ENCODE measurements around the gene XAB2.
"Not testable (repeated sequence)": the region's sequence is repeated elsewhere in the genome, so short reads cannot be mapped to it uniquely, and the experiment has no call there.

Gene XAB2

DNA sequence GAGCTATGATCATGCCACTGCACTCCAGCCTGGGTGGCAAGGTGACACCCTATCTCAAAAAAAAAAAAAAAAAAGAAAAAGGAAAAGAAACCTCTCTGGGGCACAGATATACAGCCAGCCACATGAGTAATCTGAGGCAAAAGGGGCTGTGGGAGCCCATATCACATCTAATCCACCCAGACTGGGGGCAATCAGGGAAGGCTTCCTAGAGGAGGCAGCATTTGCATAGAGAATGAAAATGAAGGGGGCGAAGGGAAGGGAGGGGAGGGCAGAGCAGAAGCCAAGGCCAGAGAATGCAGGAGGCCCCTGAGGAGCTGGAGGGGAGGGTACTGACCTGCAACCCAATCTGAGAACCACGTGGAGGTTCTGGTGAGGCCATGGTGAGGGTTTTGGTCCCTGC lies 20.8 kb upstream of the XAB2 start:
- in situ Hi-C loops (cut with HindIII; ENCODE audit: low sequenced_read_pairs) = no loop called here

DNA sequence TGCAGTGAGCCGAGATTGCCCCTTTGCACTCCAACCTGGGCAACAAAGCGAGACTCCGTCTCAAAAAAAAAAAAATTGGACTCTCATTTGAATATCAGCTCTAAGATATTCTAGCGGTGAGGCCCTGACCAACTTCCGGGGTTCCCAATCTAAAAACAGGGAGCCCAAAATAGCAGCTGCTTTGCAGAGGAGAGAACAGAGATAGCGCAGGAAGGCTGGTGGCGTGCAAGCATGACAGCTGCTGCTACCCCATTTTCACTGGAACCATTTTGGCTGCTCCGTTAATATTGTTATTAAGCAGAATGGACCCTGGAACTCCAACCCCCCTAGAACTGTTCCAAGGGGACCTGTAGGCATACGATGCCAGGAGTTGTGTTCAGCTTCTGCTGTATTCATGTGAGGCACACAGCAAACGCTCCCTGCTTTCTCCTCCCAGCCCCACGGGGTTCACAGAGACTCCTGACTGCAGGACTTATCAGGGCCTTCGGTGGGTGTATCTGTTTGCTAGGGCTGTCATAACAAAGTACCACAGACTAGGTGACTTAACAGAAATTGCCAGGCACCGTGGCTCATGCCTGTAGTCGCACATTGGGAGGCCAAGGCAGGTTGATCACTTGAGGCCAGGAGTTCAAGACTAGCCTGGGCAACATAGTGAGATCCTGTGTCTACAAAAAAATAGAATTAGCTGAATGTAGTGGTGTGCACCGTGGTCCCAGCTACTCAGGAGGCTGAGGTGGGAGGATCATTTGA lies 19.1 kb upstream of the XAB2 start:
- in situ Hi-C loops (cut with HindIII; ENCODE audit: low sequenced_read_pairs) = no loop called here

DNA sequence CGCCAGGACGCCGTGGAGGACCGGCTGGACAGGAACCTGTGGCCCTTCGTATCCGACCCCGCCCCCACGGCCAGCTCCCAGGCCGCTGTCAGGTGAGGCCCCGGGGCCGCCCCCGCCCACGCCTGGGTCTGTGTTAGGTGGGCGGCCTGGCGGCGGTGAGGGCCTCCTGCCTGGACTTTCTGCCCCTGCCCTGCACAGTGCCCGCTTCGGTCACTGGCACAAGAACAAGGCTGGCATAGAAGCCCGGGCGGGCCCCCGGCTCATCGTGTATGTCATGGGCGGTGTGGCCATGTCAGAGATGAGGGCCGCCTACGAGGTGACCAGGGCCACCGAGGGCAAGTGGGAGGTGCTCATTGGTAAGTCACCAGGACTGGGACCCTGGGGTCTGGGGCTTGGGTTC lies 17.8 kb upstream of the XAB2 start:
- in situ Hi-C loops (cut with HindIII; ENCODE audit: low sequenced_read_pairs) = no loop called here

DNA sequence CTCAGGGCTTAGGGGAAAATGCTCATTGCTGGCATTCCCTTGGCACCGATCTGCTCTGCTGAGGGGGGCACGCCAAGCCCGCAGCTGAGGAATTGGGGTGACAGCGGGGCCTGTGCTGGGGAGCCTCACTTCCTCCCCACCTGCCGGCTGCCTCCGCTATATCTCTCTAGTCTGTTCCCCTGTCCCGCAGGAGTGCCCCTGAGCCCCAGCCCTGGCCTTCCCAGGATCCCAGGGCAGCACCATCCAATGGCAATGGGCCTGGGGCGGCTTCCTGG lies 17.0 kb upstream of the XAB2 start:
- in situ Hi-C loops (cut with HindIII; ENCODE audit: low sequenced_read_pairs) = no loop called here

DNA sequence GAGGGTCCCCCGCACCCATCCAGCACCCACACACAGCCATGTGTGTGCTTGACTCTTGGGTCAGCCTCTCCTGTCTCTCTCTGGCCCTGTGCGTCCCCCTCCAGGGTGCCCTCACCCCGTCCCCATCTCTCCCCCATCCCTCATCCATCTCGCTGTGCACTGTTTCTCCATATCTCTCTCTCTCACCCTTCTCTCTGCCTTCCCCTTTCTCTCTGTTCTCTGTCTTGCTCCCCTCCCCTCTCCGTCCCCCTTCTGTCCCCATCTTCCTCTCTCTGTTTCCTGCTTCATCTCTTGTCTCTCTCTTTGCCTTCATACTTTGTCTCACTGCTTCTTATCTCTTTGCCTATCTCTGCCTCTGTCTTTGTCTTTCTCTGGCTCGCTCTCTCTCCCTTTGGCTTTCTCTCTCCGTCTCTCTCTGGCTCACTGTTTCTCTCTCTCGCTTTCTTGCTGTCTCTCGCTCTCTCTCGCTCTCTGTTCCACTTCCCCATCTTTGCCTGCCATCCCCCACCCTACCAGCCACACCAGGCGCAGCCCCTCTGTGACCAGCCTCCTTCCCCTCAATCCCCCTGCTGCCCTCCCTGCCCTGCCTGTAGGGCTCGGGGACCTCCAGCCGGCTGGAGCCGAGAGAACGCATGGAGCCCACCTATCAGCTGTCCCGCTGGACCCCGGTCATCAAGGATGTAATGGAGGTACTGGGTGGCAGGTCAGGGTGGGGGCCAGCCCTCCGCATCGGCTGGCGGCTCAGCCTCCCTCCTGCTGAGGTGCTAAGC lies 16.5 kb upstream of the XAB2 start:
- in situ Hi-C loops (cut with HindIII; ENCODE audit: low sequenced_read_pairs) = no loop called here

DNA sequence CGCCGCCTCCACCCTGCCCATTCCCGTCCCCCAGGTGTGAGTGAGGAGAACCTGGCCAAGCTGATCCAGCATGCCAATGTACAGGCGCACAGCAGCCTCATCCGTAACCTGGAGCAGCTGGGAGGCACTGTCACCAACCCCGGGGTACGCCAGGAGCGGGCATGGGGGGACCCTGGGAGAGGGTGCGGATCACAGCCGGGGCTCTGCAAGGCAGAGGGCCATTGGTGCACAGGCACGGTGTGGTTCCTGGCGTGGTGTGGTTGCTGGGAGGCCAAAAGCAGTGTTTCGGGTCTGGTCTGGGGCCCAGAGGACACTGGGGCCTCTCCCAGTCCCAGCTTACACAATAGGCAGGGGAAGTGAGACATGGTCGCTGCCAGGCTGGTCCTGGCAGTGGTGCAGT lies 15.8 kb upstream of the XAB2 start:
- in situ Hi-C loops (cut with HindIII; ENCODE audit: low sequenced_read_pairs) = no loop called here

DNA sequence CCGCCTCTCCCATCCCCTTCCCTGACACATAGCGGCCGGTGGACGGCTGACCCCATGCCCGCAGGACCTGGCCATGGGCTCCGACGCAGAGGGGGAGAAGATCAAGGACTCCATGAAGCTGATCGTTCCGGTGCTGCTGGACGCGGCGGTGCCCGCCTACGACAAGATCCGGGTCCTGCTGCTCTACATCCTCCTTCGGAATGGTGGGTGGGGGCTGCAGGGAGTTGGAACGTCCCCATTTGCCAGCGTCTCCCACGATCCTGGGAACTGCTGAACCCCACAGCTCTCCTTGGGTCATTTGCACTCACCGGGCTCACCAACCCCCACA lies 15.2 kb upstream of the XAB2 start:
- in situ Hi-C loops (cut with HindIII; ENCODE audit: low sequenced_read_pairs) = no loop called here

DNA sequence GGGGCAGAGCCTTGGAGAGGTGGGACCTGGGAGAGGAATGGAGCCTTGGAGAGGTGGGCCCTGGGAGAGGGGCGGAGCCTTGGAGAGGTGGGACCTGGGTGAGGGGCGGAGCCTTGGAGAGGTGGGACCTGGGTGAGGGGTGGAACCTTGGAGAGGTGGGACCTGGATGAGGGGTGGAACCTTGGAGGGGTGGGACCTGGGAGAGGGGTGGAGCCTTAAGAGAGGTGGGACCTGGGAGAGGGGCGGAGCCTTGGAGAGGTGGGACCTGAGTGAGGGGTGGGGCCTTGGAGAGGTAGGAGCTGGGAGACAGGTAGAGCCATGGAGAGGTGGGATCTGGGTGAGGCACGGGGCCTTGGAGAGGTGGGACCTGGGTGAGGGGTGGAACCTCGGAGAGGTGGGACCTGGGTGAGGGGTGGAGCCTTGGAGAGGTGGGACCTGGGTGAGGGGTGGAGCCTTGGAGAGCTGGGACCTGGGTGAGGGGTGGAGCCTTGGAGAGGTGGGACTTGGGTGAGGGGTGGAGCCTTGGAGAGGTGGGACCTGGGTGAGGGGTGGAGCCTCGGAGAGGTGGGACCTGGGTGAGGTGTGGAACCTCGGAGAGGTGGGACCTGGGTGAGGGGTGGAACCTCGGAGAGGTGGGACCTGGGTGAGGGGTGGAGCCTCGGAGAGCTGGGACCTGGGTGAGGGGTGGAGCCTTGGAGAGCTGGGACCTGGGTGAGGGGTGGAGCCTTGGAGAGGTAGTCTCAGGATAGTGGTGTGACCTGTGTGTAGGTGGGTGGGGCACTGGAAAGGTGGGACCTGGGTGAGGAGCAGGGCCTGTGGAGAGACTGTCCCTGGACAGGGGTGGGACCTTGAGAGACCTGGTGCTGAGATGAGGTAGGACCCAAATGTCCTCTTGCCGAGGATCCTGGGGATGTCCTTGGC lies 14.5 kb upstream of the XAB2 start:
- in situ Hi-C loops (cut with HindIII; ENCODE audit: low sequenced_read_pairs) = not testable (repeated sequence)

DNA sequence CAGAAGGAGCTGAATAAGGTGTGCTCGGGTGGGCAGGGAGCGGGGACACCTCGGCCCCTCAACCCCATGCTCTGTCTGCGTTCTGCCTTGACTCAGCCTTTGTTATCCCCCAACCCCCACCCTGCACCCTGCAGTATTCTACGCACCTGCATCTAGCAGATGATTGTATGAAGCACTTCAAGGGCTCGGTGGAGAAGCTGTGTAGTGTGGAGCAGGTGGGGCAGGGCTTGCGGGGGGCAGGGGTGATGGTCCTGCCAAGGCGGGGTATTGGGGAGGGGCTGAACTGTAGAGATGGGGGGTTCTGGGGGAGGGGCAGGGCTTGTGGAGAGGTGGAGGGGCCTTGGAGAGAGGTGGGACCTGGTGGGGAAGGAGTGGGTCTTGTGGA lies 13.7 kb upstream of the XAB2 start:
- in situ Hi-C loops (cut with HindIII; ENCODE audit: low sequenced_read_pairs) = no loop called here

DNA sequence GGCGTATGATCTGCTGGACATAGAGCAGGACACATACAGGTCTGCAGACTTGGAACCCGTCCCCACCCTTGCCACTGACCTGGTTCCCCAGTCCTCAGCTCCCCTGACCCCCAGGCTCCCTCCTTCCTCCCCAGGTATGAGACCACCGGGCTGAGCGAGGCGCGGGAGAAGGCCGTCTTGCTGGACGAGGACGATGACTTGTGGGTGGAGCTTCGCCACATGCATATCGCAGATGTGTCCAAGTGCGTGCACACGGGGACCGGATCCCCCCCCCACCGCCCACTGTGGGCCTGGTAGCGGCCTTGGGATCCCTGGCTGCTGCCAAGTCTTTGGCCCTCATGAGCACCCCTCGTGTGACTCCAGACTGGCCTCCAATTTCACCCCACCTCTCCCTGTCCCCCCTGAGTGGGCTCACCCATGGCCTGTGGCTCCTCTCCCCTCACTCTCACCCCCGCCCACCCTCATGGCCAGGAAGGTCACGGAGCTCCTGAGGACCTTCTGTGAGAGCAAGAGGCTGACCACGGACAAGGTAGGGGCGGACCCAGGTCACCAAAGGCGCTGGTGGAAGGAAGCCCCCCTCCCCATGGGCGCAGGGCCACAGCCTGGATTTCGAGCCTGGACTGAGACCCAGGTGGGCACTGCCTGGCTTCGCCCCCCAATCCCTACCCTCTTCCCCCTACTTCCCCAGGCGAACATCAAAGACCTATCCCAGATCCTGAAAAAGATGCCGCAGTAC lies 13.1 kb upstream of the XAB2 start:
- in situ Hi-C loops (cut with HindIII; ENCODE audit: low sequenced_read_pairs) = no loop called here

DNA sequence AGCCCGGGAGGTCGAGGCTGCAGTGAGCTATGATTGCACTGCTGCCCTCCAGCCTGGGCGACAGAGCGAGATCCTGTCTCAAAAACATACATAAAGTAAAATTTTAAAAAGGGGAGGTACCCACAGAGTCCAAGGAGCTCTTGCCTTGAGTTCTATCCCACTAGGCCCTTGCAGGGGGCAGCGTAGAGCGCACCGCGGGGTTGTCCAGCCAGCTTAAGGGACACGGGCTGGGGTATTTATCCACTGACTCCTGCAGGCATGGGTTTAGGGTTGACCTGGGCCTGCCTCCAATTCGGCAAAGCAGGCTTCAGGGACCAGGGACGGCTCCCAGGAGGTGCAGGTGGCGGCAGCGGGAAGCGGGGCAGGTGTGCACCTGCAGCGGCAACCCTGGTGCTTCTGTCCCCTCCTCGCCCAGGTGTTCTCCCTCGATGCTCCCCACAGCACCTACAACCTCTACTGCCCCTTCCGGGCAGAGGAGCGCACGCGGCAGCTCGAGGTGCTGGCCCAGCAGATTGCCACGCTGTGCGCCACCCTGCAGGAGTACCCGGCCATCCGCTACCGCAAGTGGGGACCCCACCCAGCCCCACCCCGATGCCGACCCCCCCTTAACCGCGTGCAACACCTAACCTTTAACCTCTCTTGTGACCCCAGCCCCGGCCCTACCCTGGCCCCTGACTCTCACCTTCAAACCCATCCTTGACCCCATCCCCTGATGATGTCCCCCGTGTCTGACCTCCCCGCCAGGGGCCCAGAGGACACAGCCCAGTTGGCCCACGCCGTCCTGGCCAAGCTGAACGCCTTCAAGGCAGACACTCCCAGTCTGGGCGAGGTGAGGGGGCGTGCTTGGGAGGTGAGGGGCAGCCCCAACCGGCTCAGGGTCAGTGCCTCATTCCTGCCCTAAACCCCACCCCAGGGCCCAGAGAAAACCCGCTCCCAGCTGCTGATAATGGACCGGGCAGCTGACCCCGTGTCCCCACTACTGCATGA lies 12.2 kb upstream of the XAB2 start:
- in situ Hi-C loops (cut with HindIII; ENCODE audit: low sequenced_read_pairs) = no loop called here

DNA sequence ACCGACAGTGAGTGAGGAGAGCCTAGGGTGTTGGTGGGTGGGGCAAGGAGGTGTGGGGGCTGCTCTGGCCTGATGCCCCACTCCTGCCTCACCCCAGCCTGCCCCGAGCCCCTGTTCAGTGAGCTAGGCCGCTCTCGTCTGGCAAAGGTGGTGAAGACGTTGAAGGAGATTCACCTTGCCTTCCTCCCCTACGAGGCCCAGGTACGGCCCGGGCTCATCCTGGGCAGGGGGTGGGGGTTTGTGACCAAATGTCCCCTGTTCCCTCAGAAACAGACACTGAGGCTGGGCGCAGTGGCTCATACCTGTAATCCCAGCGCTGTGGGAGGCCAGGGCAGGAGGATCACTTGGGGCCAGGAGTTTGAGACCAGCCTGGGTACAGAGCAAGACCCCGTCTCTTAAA lies 11.5 kb upstream of the XAB2 start:
- in situ Hi-C loops (cut with HindIII; ENCODE audit: low sequenced_read_pairs) = no loop called here

DNA sequence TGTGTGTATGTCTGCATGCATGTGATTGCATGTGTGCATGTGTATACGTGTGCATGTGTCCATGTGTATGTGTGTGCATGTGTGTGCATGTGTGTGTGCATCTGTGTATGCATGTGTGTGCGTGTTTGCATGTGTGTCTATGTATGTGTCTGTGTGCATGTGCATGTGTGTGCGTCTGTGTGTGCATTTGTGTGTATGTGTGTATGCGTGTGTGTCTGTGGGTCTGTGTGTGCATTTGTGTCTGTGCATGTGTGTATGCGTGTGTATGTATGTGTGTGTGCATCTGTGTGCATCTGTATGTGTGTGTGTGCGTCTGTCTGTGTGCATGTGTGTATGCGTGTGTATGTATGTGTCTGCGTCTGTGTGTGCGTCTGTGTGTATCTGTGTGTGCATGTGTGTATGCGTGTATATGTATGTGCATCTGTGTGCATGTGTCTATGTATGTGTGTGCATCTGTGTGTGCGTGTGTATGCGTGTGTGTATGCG lies 10.6 kb upstream of the XAB2 start:
- in situ Hi-C loops (cut with HindIII; ENCODE audit: low sequenced_read_pairs) = no loop called here

DNA sequence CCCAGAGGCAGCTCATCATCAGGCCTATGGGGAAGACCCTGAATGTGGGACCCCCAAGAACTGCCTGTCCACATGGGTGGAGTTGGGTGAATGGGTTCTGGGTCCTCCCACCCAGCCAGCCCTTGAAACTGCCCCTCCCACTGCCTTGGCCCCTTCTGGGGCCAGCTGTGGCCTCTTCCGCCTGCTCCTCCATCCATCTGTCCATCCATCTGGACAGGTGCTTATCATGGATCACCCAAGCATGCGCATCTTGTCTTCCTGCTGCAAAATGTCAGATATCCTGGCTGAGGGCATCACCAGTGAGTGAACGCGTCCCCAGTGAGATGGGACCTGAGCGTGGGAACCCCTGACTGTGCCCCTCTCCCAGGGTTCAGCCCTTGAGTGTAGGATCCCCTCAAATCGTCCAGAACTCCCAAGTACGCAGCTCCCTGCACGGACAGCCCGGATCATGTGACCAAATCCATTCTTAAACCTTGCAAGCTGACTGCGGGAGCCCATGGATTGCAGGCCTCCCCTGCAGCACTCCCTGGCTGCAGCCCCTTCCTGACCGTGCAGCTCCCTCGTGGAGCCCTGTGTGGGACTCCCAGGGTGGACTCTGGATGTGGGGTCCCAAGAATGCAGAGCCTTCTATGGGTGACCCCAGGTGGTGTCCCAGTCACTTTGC lies 9.6 kb upstream of the XAB2 start:
- in situ Hi-C loops (cut with HindIII; ENCODE audit: low sequenced_read_pairs) = no loop called here

DNA sequence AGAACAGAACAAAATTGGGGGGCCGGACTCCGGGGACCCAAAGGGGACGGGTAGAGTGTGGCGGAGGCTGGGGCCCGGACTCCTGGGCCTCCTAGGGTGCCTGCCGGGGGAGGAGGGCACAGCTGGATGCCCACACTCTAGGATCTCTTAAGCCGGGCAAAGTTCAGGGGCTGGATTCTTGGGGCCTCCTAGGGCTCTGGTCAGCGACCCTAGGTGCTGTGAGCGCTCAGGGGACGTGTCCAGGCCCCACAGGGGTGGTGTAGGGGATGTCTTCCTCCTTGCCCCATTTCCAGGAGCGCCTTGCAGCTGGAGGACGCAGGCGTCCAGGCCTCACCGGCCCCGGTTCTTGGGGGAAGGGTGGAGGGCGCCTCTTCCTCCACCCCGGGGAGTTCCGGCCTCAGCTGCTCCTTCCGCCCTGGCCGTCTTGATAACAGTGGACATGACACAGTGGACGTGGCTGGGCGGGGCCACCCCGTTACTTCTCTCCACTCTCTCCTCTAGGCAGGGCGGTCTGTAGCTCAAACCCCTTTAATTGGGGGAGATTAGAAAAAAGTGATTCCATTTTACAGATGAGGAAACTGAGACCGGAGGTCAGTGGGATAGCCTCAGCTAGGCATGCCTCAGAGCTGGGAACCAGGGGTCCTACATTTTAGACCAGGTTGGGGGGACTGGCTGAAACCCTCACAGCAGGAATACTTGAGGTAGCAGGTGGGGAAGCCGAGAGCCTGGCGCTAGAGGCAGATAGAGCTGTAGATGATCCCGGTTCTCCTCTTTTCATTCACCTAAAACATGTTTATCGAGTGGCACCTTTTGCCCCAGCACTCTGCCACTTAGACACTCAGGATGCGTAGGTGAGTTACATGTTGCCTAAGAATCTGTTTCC lies 8.3 kb upstream of the XAB2 start:
- in situ Hi-C loops (cut with HindIII; ENCODE audit: low sequenced_read_pairs) = no loop called here

DNA sequence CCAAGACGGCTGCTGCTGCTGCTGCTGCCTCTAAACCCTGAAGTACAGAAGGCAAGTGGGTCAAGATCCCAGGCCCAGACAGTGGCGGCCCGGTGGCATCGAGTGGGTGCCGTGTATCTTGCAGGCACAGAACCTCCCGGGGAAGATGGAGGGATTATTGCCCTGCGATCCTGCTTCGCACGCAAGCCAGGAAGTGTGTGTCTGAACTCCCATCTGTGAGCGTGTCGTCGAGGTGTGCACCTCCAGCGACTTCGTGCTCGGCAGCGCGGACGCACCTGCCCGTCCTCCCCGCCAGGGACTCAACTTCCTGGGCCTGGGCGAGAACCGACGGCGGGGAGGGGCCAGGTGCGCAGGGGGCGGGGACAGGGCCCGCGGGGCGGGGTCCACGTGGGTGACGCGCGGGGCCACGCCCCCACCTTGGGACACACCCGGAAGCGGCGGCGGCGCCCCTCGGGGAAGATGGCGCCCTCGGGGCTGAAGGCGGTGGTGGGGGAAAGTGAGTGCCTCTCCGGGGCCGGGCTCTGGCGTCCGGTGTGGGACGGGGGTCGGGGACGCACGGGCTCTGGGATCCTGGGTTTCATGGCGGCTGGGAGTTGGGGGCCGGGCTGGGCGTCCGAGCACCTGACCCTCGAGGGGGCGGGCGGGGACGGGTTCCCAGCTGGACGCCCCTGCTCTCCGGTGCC lies 7.5 kb upstream of the XAB2 start, which contains the start of gene STXBP2:
Gene STXBP2 (plus strand): TSS at position 420 of the 683 bp plus-strand sequence. CDS start 40 bp downstream, at position 460.
- in situ Hi-C loops (cut with HindIII; ENCODE audit: low sequenced_read_pairs) = no loop called here

DNA sequence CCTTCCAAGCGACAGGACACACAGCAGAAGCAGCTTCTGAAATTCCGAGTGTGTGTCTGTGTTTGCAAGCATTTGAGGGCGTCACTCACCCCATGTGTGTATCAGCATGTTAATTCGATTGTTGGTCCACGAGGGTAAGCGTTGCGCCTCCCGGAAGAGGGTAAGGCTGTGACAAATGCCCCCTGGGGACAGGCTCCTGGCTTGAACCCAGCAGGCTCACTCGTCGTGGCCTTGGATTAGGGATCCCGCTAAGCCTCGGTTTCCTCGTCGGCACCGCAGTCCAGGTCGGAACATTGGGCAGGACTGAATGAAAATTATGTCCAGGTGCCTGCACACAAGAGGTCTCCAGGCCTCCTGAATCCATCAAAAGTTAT lies 7.0 kb upstream of the XAB2 start:
- in situ Hi-C loops (cut with HindIII; ENCODE audit: low sequenced_read_pairs) = no loop called here

DNA sequence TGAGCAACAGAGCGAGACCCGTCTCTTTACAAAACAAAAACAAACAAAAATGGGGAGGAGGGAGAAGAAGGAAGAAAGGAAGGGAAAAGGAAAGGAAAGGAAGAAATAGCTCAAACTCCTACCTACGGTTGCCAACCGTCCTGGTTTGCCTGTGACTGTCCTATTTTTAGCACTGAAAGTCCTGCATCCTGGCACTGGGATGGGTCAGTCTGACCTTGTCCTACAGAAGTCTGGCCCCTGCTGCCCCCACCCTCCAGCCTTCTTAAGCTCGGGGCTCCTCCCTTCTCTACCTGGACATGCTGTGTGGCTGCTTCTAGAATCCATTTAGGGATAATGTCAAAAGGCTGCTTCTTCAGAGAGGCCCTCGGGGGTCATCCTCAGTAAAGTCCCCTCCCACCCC lies 6.3 kb upstream of the XAB2 start:
- in situ Hi-C loops (cut with HindIII; ENCODE audit: low sequenced_read_pairs) = no loop called here

All from DLD1 (cell line).